GM19397 (cell line): Measurements from ENCODE around the gene KMT5C.

Source experiments
- ATAC-seq: cut with Tn5 transposase; IDR thresholded peaks from one replicate; pipeline ENCODE4 v1.9.1; 2021; ENCODE audit warnings: mild to moderate bottlenecking, moderate library complexity; ENCODE audit not compliant: unreplicated experiment

Gene KMT5C

GRCh38 chr19:55346725-55347441 is 7.2 kb downstream of the KMT5C start:
- no peak for ATAC-seq

GRCh38 chr19:55347442-55348009 is 7.8 kb downstream of the KMT5C start:
- ATAC-seq, result no peak

DNA sequence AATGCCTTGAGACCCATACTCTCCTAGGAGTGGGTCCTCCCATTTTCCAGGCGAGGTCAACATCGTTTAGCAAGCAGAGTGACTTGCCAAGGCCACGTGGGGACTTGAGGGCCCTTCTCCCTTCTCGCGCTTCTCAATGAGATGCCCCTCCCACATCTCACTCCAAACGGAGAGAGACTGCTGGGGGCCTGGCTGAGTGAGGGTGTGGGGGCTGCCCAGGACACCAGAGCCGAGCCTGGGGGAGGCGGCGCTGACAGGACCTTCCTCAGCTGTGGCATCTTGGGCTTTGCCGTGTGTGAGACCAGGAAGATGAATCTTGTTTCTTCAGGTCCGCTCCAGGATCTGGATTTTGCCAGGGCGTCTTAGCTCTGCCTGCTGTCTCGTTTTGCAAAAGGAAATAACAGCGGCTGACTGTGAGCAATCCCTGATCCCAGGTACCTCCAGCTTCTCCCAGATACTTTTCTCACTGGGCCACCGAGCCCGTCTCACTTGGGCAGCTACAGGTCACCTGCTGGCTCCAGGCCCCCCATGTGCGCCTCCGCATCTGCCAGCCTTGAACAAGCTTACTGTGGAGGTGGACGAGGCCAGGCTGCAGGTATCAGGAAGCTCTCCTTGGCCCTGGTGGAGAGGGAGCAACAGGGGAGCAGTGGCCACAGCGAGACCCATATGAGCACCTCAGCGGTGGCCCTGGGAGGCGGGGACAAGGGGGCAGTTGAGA is 8.8 kb downstream of the KMT5C start:
- ATAC-seq, result no peak

- no peak for ATAC-seq
Measured at GRCh38 chr19:55350620-55351315, 11.1 kb downstream of the KMT5C start.

GRCh38 chr19:55352040-55352439 is 12.4 kb downstream of the KMT5C start:
- no peak for ATAC-seq

GRCh38 chr19:55352549-55353145 is 13.0 kb downstream of the KMT5C start:
- no peak for ATAC-seq

GRCh38 chr19:55353356-55353802 is 13.7 kb downstream of the KMT5C start:
- no peak for ATAC-seq

- ATAC-seq, result no peak
Measured at GRCh38 chr19:55353803-55354697, 14.4 kb downstream of the KMT5C start.

GRCh38 chr19:55354698-55355212 is 15.1 kb downstream of the KMT5C start, which contains the start of gene COX6B2:
TSS of gene COX6B2 (minus strand) at chr19:55354719. CDS start at chr19:55354521, 198 bp downstream.
- no peak for ATAC-seq

DNA sequence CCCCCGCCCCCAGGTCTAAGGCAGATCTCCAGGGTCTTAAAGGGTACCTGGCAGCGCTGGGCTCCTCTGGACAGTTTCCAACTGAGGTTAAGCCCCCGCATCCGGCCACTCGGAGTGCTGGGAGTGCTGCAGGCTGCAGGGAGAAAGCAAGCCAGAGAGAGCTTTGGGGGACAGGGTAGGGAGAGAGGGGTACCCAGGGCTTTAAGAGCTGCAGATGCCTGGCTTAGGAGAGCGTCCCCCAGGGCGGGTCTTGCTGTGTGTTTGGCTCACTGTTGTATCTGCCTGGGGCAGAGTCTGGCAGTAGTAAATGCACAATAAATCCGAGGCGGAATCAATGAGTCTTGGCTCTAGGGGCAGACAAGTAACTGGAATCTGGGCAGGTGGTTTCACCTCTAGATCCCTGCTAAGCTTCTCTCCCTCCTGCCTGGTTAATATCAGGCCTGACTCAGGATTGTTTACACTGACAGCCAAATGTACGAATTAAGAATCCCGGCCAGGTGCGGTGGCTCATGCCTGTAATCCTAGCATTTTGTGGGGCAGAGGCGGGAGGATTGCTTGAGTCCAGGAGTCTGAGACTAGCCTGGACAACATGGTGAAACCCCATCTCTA is 15.6 kb downstream of the KMT5C start:
- ATAC-seq, result no peak

DNA sequence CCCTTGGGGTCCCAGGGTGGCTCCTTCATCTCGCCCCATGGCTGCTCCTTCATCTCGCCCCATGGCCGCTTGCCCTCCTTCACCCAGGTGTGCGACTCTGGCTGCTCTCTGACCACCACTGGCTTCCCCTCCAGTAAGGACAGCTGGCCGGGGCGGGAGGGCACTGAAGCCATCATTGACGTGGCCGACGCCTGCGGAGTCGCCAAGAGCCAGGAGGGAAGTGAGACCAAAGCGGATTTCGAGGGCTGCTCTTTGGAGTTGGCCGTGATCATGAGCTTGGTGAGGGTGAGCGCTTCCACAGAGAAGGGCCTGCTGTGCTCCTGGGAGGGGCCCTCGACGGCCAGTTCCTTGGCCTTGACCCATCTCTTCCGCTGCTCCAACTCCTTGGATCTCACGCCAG is 18.8 kb downstream of the KMT5C start:
- ATAC-seq, result no peak

DNA sequence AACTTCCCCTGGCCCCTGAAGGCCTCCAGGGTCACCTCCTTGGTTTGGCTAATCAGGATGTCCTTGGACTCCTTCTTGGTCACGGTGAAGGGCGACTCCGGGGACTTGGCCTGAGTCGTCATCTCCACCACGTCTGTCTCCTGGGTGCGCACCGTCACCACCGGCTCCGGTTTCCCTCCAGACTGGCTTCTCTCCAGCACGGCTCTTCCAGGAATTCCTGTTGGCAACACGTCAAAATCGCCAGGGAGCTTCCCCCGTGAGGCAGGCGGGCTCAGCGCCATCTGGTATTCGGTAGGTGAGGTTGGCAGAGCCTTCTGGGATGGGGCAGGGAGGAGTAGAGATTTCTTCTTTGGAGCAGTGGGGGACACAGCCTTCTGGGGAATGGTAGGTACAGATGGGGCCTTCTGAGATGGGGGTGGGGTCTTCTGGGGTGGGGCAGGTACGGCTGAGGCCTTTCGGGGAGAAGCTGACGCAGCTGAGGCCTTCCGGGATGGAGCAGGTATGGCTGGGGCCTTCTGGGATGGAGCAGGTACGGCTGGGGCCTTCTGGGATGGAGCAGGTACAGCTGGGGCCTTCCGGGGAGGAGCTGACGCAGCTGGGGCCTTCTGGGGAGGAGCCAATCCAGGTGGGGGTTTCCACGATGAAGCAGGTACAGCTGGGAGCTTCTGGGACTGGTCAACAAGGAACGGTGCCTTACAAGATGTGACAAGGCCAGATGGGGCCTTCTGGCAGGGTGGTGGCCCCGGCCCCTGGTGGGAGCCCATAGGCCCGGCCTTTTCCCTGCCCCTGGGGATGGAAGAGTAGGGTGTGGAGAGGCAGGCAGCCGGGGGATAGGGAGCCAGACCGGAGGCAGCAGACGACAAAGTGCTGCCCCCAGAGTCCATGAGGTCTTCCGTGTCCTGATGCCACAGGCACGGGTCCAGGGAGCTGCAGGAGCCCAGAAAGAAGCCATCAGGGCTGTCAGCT is 19.6 kb downstream of the KMT5C start:
- ATAC-seq, result no peak

GRCh38 chr19:55360902-55361301 is 21.2 kb downstream of the KMT5C start:
- no peak for ATAC-seq

DNA sequence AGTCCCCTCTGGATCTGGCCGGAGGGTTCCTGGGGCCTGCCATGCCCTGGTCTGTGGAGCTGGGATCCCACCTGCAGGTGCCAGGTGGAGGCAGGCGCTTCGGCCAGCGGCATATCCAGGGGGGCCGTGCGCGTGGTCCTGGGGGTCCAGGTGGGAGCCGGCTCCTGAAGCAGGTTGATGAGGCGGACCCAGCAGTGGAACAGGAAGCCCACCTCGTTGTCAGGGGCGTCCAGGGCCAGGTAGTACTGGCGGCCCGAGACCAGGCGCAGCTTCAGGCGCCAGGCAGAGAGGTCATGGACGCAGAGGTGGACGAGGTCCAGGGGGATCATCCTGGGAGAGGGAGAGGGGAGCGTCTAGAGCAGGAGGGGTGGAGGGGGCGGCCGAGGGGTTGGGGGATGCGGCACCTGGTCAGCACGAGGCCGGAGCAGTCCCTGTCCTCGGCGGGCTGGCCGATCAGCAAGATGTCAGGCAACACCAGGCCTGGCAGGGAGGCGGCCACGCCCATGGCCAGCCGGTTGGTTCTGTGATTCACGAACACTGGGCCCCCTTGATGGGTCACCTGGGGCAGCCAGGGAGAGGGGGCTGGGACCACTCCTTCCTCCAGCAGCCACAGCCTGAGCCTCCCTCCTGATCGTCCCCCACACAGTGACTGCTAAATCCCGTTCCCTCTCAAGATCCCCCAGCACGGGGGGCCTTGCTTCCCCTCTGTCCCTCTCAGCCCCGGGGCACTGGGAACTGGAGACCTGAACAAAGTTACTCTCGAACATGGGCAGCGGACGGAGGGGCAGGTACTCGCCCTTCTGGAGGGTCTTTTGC is 22.7 kb downstream of the KMT5C start:
- ATAC-seq, result no peak

- no peak for ATAC-seq
Measured at GRCh38 chr19:55362990-55363716, 23.5 kb downstream of the KMT5C start, which contains the start of gene GARIN5B. TSS of gene GARIN5B (minus strand) at chr19:55363260. CDS start at chr19:55363066, 194 bp downstream.

DNA sequence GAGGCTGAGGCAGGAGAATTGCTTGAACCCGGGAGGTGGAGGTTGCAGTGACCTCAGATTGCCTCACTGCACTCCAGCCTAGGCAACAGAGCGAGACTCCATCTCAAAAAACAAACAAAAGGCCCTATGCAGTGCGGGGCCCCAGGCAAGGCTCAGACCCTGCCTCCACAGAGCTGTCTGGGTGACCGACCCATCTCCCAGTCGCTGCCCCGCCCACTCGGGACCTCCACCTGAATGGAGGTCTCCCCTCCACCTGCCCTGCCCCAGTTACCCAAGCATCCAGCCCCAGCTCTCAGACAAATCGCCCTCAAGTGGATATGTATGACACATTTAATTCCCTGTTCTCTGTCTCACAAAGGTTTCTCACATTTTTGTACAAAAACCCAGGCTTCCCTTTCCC is 25.6 kb downstream of the KMT5C start:
- ATAC-seq, result no peak

DNA sequence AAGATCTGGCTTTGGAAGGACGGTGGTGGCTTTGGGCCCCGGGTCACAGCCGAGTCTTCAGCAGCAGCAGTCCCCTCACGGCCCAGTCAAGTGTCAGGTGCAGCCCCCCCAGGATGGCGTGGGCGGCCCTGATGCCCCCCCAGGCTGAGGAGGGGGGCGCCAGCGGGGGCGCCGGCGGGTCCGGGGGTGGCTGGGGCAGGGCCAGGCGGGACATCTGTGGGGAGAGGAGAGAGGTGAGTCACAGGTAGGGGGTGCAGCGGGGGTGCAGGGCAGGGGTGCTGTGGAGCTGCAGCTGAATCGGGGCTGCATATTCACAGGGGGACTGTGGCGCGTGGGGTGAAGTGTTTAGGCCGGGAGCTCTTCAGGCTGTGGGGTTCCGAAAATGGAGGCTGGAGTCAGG is 26.3 kb downstream of the KMT5C start:
- ATAC-seq, result no peak
